Osteoblast (primary cell): Measurements from ENCODE around the gene GPN1. TPM values are rescaled to one million over a fixed set of nuclear protein-coding genes. Genes with fewer than 3 reads are reported as not detected.
"Not testable (repeated sequence)": the region's sequence is repeated elsewhere in the genome, so short reads cannot be mapped to it uniquely, and the experiment has no call there.

Experiments used
- DNase-seq: peaks from one replicate; pipeline ENCODE4 v3.0.0; 2011; ENCODE audit warnings: low spot score, mixed read lengths; ENCODE audit not compliant: insufficient read length; ENCODE audit errors: missing footprints
- H2AFZ ChIP-seq: 2 replicates; pipeline ENCODE4 v1.6.0; 2011; ENCODE audit warnings: mild to moderate bottlenecking, low read length
- H3K27ac ChIP-seq: 2 replicates; pipeline ENCODE4 v1.5.1; 2011; ENCODE audit warnings: mild to moderate bottlenecking, low read depth, low read length, moderate library complexity
- H3K27me3 ChIP-seq: 2 replicates; pipeline ENCODE4 v1.6.0; 2012; ENCODE audit warnings: mild to moderate bottlenecking, control low read depth, inconsistent platforms, low read length, moderate library complexity; ENCODE audit not compliant: insufficient read depth
- H3K36me3 ChIP-seq: 2 replicates; pipeline ENCODE4 v1.5.1; 2011; ENCODE audit warnings: mild to moderate bottlenecking, low read length, control low read depth, moderate library complexity; ENCODE audit not compliant: insufficient read depth
- H3K4me1 ChIP-seq: 2 replicates; pipeline ENCODE4 v1.5.1; 2011; ENCODE audit warnings: mild to moderate bottlenecking, low read length, control low read depth, moderate library complexity; ENCODE audit not compliant: insufficient read depth
- H3K4me2 ChIP-seq: 2 replicates; pipeline ENCODE4 v1.6.0; 2011; ENCODE audit warnings: mild to moderate bottlenecking, low read length; ENCODE audit not compliant: insufficient read depth
- H3K4me3 ChIP-seq: fragments of 200-600 bp; sonication (generic); 3 replicates; pipeline ENCODE4 v1.5.1; 2012; ENCODE audit warnings: mild to moderate bottlenecking, low read length, inconsistent platforms; ENCODE audit not compliant: insufficient read depth
- H3K79me2 ChIP-seq: 2 replicates; pipeline ENCODE4 v1.6.0; 2012; ENCODE audit warnings: mild to moderate bottlenecking, low read length, control low read depth, inconsistent platforms; ENCODE audit not compliant: insufficient read depth
- H3K9me3 ChIP-seq: 2 replicates; pipeline ENCODE4 v1.5.1; 2011; ENCODE audit warnings: low read depth, low read length, control low read depth
- H4K20me1 ChIP-seq: 2 replicates; pipeline ENCODE4 v1.6.0; 2012; ENCODE audit warnings: mild to moderate bottlenecking, low read length, control low read depth; ENCODE audit not compliant: insufficient read depth
- total RNA-seq: library from RNA; depleted of rRNA; stranded (reverse); fragments of >200 nt; gene quantifications from 2 replicates; pipeline ENCODE4 v1.2.3, GENCODE V29; 2012
- TF ChIP-seq, protein P1 (sequence below): IDR thresholded peaks from 2 replicates; pipeline ENCODE4 v1.5.1; 2011; ENCODE audit warnings: mild to moderate bottlenecking, low read depth, low read length, moderate library complexity; ENCODE audit errors: extremely low read depth

The GPN1 gene
- total RNA-seq, 1 donor = 27.5 TPM

DNA sequence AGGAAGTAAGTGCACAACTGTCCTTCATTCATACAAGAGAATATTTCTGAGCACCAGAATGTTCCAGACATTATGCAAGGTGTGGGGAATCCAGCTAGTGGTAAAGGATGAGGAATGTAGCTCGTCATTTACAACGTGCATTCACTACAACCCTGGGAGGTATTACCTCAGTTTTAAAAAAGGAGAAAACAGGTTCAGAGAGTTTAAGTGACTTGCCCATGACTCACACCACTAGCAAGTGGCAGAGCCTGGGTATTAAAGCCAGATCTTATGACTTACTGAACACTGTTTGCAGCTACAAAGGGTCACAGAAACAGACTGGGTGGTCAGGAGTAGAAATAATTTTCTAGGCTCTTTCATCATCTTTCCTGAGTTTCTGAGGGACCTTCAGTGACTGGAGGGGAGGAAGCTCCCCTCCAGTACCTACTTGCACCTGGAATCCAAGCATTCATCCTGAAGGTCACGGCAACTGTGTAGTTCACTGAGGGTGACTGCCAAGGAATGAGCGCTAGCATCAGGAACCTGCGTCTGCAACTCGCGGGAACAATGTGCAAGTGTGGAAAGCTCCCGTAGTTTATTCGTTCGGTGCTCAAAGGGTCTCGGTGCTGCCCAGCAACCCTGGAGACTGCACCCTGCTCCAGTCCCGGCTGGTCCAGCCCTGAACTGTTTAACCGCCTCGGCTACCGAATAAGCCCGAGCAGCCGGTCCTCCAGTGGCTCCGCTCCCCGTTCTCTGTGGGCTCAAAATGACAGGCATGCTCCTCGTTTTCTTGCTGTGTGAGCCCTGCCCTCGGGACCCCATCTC lies 685 bp upstream of the GPN1 start:
- peak overlapping the region; percentile 83 for H2AFZ ChIP-seq
- DNase-seq = peak; percentile 47
- peak overlapping the region; percentile 84 for H3K4me3 ChIP-seq
- no peaks in the 10 kb centered on the region for H3K27me3 ChIP-seq
- peak overlapping the region; percentile 89 for H3K27ac ChIP-seq
- H3K4me1 ChIP-seq = peaks cover 26% of the 10 kb centered on the region
- H4K20me1 ChIP-seq = no peaks in the 10 kb centered on the region
- no peaks in the 10 kb centered on the region for H3K9me3 ChIP-seq
- peaks cover 30% of the 10 kb centered on the region for H3K79me2 ChIP-seq
- peak overlapping the region; percentile 92 for H3K4me2 ChIP-seq
- TF ChIP-seq, protein P1, sequence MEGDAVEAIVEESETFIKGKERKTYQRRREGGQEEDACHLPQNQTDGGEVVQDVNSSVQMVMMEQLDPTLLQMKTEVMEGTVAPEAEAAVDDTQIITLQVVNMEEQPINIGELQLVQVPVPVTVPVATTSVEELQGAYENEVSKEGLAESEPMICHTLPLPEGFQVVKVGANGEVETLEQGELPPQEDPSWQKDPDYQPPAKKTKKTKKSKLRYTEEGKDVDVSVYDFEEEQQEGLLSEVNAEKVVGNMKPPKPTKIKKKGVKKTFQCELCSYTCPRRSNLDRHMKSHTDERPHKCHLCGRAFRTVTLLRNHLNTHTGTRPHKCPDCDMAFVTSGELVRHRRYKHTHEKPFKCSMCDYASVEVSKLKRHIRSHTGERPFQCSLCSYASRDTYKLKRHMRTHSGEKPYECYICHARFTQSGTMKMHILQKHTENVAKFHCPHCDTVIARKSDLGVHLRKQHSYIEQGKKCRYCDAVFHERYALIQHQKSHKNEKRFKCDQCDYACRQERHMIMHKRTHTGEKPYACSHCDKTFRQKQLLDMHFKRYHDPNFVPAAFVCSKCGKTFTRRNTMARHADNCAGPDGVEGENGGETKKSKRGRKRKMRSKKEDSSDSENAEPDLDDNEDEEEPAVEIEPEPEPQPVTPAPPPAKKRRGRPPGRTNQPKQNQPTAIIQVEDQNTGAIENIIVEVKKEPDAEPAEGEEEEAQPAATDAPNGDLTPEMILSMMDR = no peak
- peaks cover 25% of the 10 kb centered on the region for H3K36me3 ChIP-seq

DNA sequence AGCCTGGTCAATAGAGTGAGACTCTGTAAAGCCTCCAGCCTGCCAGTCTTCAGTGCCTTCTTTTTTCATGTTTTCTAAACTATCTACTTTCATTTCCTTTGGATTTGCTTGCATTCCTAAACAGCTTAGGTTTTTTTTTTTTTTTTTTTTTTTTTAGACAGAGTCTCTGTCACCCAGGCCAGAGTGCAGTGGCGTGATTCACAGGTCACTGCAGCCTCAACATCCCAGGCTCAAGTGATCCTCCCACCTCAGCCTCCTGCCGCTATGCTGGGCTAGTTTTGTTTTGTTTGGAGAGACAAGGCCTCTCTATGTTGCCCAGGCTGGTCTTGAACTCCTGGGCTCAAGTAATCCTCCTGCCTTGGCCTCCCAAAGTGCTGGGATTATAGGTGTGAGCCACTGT lies 1.4 kb downstream of the GPN1 start:
- H3K79me2 ChIP-seq = peaks cover 30% of the 10 kb centered on the region
- H2AFZ ChIP-seq, H3K4me3 ChIP-seq, H3K27me3 ChIP-seq, H3K27ac ChIP-seq, DNase-seq, H3K9me3 ChIP-seq, H4K20me1 ChIP-seq: not testable (repeated sequence)
- peaks cover 40% of the 10 kb centered on the region for H3K36me3 ChIP-seq
- peak overlapping the region; percentile 92 for H3K4me2 ChIP-seq
- H3K4me1 ChIP-seq = peaks cover 18% of the 10 kb centered on the region

- Histone ChIP-seq H3K79me2 (peaks cover 23% of the 10 kb centered on the region), H3K27ac (no peak overlapping the region), H3K4me1 (peaks cover 23% of the 10 kb centered on the region), H3K9me3 (no peaks in the 10 kb centered on the region), H3K4me3 (no peak overlapping the region), H2AFZ (no peak overlapping the region), H3K36me3 (peaks cover 54% of the 10 kb centered on the region), H4K20me1 (no peaks in the 10 kb centered on the region), H3K4me2 (no peak overlapping the region), H3K27me3 (no peaks in the 10 kb centered on the region)
- TF ChIP-seq, protein P1 = no peak
- no peak for DNase-seq
Observed at GRCh38 chr2:27634291-27634690, 5.4 kb downstream of the GPN1 start.

GRCh38 chr2:27636766-27637165 lies 7.9 kb downstream of the GPN1 start:
- Histone ChIP-seq H3K9me3 (no peaks in the 10 kb centered on the region), H2AFZ (no peak overlapping the region), H3K79me2 (peaks cover 3% of the 10 kb centered on the region), H3K4me2 (no peak overlapping the region), H3K4me1 (peaks cover 18% of the 10 kb centered on the region), H3K36me3 (peaks cover 67% of the 10 kb centered on the region), H3K4me3 (no peak overlapping the region), H3K27me3 (no peaks in the 10 kb centered on the region), H3K27ac (no peak overlapping the region), H4K20me1 (no peaks in the 10 kb centered on the region)
- TF ChIP-seq, protein P1 = no peak
- no peak for DNase-seq
